ENCODE results near the gene KCNN3.

KCNN3 gene

GRCh38 chr1:154864189-154864975, 5.7 kb downstream of the KCNN3 start:
- TF ChIP-seq ZFX (IDR thresholded peaks at IDR 0.05; ENCODE audit: borderline replicate concordance): no peak
- TF ChIP-seq CTCF (IDR thresholded peaks at IDR 0.05): no peak
- no peak overlapping the region for H3K27ac ChIP-seq

DNA sequence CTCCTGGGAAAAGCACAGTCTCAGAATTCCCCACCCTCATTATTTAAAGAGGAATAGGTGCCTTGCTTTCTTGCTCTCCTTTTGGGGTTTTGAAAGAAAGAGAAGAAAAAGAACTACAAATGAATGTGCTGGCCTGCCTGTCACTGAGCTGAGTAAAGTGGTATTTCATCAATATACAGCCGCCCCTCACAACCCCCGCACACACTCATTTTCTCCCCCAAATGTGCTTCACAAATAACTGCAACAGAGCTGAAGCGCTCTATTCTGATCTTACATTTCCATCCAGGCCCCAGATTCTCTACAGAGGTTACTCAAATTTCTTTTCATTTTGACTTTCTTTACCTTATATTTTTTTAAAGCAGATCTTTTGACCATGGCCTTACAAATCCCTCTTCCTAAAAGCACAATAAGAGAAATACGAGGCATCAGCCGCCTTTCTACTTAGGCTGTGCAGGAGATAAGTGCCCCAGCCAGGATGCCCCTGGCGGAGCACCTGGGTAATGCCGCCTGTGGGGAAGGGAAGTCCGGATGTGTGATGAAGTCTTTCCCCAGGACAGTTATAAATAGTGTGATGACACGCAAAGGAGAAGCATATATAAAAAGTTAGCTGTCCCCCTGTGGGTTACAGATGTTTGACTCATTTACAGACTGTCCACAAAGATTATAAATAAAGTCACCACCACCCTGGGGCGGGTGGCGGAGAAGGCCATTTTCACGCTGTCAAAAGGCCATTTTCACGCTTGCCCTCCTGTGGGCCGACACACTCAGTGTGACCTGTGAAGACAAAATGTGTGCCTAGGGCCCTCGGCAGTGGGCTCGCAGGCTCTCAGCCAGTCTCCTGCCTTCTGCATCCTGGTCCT, 6.5 kb downstream of the KCNN3 start:
- H3K27ac ChIP-seq: no peak overlapping the region
- TF ChIP-seq ZFX (IDR thresholded peaks at IDR 0.05; ENCODE audit: borderline replicate concordance) (no peak), CTCF (IDR thresholded peaks at IDR 0.05) (peak; percentile 94)

GRCh38 chr1:154862907-154863306, 7.2 kb downstream of the KCNN3 start:
- TF ChIP-seq CTCF (IDR thresholded peaks at IDR 0.05) (no peak), ZFX (IDR thresholded peaks at IDR 0.05; ENCODE audit: borderline replicate concordance) (no peak)
- no peak overlapping the region for H3K27ac ChIP-seq

- no peak overlapping the region for H3K27ac ChIP-seq
- TF ChIP-seq ZFX (IDR thresholded peaks at IDR 0.05; ENCODE audit: borderline replicate concordance): no peak
- no peak for TF ChIP-seq CTCF (IDR thresholded peaks at IDR 0.05)
Observed at GRCh38 chr1:154861607-154862094, 8.4 kb downstream of the KCNN3 start.

DNA sequence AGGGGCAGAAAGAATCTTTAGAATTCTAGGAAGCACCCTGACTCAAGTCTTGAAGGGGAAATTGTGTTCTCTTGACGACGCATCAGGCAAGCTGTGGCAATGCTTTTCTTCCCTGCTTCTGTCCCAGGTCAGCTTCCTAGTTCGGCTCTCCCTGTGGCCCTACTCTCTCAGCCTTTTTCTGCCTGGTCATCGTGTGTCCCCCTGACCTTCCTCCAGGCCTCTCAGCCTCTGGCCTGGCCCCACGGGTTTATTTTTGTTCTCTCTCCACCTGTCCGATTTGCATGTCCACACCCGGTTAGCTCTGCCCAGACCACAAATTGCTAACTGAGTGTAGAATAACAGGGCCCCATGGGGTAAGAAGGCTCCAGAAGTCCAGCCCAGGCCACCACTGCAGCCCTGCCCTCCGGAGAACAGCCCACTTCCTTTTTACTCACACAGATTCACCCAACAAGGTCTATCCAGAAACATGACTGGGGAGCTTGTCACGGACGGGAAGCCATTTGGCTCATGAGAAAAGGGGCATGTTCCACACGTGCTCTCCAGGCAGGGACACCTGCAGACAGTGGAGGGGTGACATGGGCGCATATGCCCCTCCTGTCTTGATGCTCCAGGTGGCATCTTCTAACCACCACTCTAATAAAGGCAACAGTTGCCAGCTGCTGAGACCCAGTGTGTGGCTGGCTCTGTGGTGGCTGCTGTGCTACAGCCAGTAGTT, 9.8 kb downstream of the KCNN3 start:
- TF ChIP-seq CTCF (IDR thresholded peaks at IDR 0.05) (no peak), ZFX (IDR thresholded peaks at IDR 0.05; ENCODE audit: borderline replicate concordance) (no peak)
- no peak overlapping the region for H3K27ac ChIP-seq

GRCh38 chr1:154859786-154860155, 10.3 kb downstream of the KCNN3 start:
- no peak overlapping the region for H3K27ac ChIP-seq
- TF ChIP-seq ZFX (IDR thresholded peaks at IDR 0.05; ENCODE audit: borderline replicate concordance) (no peak), CTCF (IDR thresholded peaks at IDR 0.05) (no peak)
